ENCODE data around the gene NRARP. TPM values are rescaled to one million over a fixed set of nuclear protein-coding genes. Genes with fewer than 3 reads are reported as not detected.

Gene NRARP
- total and polyA plus RNA-seq, 7 donors: 0.73 to 7.5 (median 3.5) TPM

DNA sequence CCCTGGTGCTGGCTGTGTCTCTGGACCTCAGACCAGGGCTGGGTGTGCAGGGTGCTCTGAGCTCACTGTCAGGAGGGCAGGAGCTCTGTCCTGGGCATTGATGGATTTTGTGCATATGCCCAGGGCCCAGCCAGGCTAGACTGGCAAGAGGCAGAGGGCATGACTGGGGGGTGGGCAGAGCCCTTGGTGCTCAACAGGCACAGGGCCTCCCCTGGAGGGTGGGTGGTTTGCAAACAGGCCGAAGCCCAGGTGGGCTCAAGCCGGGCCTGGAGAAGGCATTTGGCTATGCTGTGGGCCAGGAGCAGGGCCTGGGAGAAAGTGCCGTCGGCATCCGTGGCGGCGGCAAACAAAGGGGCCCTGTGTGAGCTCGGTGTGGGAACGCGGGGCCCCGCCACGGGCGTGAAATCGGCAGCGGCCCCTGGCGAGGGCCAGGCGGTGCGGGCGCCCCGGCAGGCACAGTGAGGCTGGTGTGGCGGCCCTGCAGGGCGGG, 1.9 kb upstream of the NRARP start:
- H3K9me3 ChIP-seq: no peaks in the 10 kb centered on the region
- no peaks in the 10 kb centered on the region for H3K36me3 ChIP-seq (ENCODE audit: insufficient read depth in 1 of 2, low read depth in 1 of 2)
- TF ChIP-seq, protein P1, sequence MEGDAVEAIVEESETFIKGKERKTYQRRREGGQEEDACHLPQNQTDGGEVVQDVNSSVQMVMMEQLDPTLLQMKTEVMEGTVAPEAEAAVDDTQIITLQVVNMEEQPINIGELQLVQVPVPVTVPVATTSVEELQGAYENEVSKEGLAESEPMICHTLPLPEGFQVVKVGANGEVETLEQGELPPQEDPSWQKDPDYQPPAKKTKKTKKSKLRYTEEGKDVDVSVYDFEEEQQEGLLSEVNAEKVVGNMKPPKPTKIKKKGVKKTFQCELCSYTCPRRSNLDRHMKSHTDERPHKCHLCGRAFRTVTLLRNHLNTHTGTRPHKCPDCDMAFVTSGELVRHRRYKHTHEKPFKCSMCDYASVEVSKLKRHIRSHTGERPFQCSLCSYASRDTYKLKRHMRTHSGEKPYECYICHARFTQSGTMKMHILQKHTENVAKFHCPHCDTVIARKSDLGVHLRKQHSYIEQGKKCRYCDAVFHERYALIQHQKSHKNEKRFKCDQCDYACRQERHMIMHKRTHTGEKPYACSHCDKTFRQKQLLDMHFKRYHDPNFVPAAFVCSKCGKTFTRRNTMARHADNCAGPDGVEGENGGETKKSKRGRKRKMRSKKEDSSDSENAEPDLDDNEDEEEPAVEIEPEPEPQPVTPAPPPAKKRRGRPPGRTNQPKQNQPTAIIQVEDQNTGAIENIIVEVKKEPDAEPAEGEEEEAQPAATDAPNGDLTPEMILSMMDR (IDR thresholded peaks at IDR 0.05): no peak
- DNase-seq (peak in 1 of 2 donors; percentile 48), ATAC-seq (no peak)
- peaks cover 33% of the 10 kb centered on the region for H3K4me1 ChIP-seq
- 60 to 77% (median 73%) methylated on average over 22 of the region's 22 CpGs for WGBS, 3 donors
- peaks cover 0 to 58% (median 10%) of the 10 kb centered on the region in 3 donors for H3K27me3 ChIP-seq (ENCODE audit: insufficient read depth in 3 of 3, low read length in 2 of 3)
- intact Hi-C loops (cut with DNase I): no loop called here
- no peak overlapping the region for H3K4me3 ChIP-seq
- H3K27ac ChIP-seq: no peak overlapping the region

DNA sequence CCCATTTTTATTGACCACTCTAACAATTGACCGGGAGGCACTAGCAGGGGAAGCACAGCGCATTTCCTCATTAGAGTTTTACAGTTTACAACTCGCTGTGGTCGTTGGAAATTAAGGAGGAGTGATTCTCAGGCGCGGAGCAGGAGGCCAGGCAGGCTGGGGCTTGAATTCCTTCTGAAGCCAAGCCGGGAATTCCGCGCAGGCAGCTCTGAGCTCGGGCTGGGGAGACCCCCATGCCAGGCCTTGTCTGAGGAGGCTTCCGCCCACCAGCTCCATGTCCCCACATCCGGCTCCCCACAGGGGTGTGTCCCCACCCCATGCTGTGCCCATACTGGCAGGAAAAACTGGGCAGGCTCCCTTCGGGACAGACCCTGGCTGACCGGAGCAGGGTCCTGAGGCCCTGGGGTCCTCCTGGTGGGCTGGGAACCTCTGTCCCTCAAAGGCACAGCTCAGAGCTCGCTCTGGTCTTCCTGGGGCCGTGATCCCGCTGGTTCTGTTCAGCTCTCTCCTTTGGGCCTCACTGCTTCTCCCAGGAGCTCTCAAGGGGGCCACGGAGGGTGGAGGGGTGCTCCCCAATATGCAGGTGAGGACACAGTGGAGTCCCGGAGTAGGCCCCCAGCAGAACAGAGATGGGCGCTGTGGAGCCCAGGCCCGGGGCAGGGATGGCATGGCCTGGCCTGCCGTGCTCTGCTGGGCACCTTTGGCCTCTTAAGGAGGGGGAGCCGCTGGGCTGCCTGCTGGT, 1.3 kb upstream of the NRARP start:
- TF ChIP-seq, protein P1 (IDR thresholded peaks at IDR 0.05): no peak
- no peaks in the 10 kb centered on the region for H3K9me3 ChIP-seq
- H3K27me3 ChIP-seq (ENCODE audit: insufficient read depth in 3 of 3, low read length in 2 of 3): peaks cover 0 to 64% (median 13%) of the 10 kb centered on the region in 3 donors
- peak overlapping the region; percentile 69 for H3K27ac ChIP-seq
- intact Hi-C loops (cut with DNase I): no loop called here
- no peaks in the 10 kb centered on the region for H3K36me3 ChIP-seq (ENCODE audit: insufficient read depth in 1 of 2, low read depth in 1 of 2)
- DNase-seq: peak; percentile 15 to 49
- H3K4me1 ChIP-seq: peaks cover 33% of the 10 kb centered on the region
- no peak for ATAC-seq
- WGBS, 3 donors: 73 to 76% (median 74%) methylated on average over 21 to 23 of the region's 23 CpGs
- peak overlapping the region; percentile 62 for H3K4me3 ChIP-seq

DNA sequence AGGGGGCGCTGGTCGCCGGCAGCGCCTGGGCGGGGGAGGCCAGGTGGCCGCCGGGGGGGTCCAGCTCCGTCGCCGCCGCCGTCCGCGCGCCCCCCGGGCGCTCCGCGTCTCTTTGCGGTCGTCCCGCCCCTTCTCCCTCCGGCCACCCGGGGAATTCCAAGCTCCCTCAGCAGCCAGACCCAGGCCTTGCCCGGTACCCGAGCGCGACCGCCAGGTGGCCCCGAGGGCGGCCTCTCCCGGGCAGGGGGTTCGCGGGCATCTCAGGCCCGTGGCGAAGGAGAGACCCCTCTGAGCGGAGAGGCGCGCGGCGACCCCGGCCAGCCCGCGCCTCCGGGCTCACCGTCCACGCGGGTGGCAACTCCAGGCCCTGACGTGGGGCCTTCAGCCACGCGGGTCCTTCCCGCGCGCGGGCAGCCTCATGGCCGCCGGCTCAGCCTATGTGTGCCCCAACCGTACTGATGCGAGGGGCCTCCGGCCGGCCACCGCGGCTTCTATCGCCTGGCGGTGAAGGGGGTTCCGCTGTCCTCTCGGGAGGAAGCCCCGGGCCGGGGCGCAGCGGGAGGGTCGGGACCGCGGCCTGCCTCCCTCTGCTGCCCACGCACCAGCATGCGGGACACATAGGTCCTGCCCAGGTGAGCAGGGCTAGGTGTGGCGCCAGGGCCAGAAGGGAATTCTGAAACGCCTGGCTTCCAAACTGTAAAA, 529 bp upstream of the NRARP start:
- DNase-seq (peak; percentile 14 to 47), ATAC-seq (peak; percentile 15 to 28 (median 21))
- H3K36me3 ChIP-seq (ENCODE audit: insufficient read depth in 1 of 2, low read depth in 1 of 2): no peaks in the 10 kb centered on the region
- peaks cover 0 to 68% (median 16%) of the 10 kb centered on the region in 3 donors for H3K27me3 ChIP-seq (ENCODE audit: insufficient read depth in 3 of 3, low read length in 2 of 3)
- H3K4me3 ChIP-seq: peak overlapping the region; percentile 62
- 17 to 27% (median 23%) methylated on average over 40 to 78 of the region's 78 CpGs for WGBS, 3 donors
- peaks cover 33% of the 10 kb centered on the region for H3K4me1 ChIP-seq
- TF ChIP-seq, protein P1 (IDR thresholded peaks at IDR 0.05): peak; percentile 57
- intact Hi-C loops (cut with DNase I): no loop called here
- no peaks in the 10 kb centered on the region for H3K9me3 ChIP-seq
- H3K27ac ChIP-seq: peak overlapping the region; percentile 69

DNA sequence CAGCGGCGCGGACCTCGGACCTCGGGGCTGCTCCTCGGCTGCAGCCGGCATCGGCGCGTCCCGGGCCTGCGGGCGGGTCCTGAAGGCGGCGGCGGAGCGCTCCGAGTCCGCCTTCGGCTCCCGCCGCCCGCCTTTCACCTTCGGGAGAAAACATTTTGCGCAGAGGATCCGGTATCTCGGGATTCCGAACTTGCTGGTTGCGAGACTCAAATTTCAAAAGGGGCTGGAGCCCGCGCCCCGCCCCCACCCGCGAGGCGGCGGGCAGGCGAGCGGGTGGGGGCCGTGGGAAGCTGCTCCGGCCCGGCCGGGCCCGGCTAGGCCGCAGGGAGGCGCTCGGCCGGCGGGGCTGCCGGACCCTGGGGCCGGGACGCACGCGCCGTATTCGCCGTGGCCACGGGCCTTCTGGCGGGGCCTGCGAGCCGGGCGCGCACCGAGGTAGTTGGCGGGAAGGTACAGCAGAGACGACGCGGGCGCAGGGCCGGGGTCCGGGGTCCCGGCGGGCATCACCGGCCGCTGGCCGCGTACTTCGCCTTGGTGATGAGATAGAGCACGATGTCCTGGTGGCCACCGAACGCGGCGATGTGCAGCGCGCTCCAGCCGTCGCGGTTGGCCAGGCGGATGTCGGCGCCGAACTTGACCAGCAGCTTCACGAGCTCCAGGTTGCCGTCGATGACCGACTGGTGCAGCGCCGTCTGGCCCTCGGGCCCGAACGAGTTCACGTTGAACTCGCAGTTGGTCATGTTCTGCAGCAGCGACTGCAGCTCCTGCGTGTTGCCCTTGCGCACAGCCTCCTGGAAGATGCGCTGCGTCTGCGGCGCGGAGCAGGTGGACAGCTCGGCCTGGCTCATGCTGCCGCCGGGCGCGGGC, 757 bp downstream of the NRARP start:
- peak overlapping the region; percentile 36 for H3K27ac ChIP-seq
- intact Hi-C loops (cut with DNase I): no loop called here
- 0 to 1% (median 1%) methylated on average over 97 to 115 of the region's 115 CpGs for WGBS, 3 donors
- TF ChIP-seq, protein P1 (IDR thresholded peaks at IDR 0.05): peak; percentile 24
- ATAC-seq (no peak), DNase-seq (peak; percentile 29 to 58)
- H3K36me3 ChIP-seq (ENCODE audit: insufficient read depth in 1 of 2, low read depth in 1 of 2): no peaks in the 10 kb centered on the region
- peak overlapping the region; percentile 66 for H3K4me3 ChIP-seq
- peaks cover 0 to 68% (median 20%) of the 10 kb centered on the region in 3 donors for H3K27me3 ChIP-seq (ENCODE audit: insufficient read depth in 3 of 3, low read length in 2 of 3)
- peaks cover 28% of the 10 kb centered on the region for H3K4me1 ChIP-seq
- no peaks in the 10 kb centered on the region for H3K9me3 ChIP-seq
